IPS DF 4.7 (cell line): ENCODE results near the gene HNRNPA3.
"Not testable (repeated sequence)": the region's sequence is repeated elsewhere in the genome, so short reads cannot be mapped to it uniquely, and the experiment has no call there.

Experiments
- DNase-seq: peaks from one replicate; pipeline ENCODE4 v3.0.0-alpha.2; 2013; ENCODE audit warnings: low spot score; ENCODE audit errors: extremely low read depth

The HNRNPA3 gene

GRCh38 chr2:177232098-177232704 is 19.6 kb downstream of the HNRNPA3 start:
- DNase-seq: no peak

DNA sequence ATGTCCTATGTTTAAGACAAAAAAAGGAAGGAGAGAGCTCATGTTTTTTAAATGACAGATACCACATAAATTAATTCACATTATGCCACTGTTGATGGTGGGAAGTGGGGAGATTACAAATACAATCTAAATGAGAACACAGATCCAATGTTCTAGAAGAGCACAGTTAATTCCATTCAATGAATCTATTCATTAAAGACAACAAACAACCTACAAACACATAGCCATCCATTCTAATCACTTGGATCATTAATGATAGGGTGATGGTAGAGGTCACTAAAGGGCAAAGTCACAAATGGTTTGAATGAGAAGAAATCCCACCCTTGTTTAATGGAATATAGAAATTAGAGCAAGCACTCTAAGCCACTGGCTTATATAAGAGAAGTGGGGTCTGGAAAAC is 21.7 kb downstream of the HNRNPA3 start:
- no peak for DNase-seq

DNA sequence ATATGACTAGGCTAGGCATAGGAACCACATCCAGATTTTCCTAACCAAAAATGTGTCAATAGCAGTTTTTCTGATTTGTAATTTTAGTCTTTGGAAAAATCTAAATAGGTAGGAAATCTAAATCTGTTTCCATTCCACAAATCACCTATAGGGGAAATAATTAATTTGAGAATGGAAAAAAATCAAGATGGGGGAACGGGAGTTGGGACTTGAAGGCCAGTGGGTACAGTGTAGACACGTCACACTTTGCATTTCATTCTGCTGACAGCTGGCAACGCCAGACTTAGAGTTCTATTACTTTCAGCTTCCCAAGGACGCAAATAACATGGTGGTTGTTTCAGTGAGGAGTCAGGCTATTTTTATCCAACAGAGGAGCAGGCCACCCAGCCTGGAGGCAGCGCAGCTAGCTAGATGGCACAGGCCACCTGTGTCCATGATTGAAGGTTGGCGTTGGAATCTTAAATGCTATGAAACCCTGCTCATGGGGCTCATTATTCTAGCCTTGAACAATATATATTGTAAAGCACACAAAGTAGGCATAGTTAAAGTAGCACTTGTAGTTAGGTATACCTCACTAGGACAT is 23.4 kb downstream of the HNRNPA3 start:
- no peak for DNase-seq

GRCh38 chr2:177237932-177238331 is 25.3 kb downstream of the HNRNPA3 start:
- no peak for DNase-seq

- DNase-seq: no peak
Observed at GRCh38 chr2:177239053-177239452, 26.5 kb downstream of the HNRNPA3 start.

- no peak for DNase-seq
Observed at GRCh38 chr2:177239932-177240630, 27.5 kb downstream of the HNRNPA3 start.

GRCh38 chr2:177241711-177242120 is 29.1 kb downstream of the HNRNPA3 start:
- no peak for DNase-seq

- DNase-seq: no peak
Observed at GRCh38 chr2:177242121-177242987, 29.8 kb downstream of the HNRNPA3 start.

DNA sequence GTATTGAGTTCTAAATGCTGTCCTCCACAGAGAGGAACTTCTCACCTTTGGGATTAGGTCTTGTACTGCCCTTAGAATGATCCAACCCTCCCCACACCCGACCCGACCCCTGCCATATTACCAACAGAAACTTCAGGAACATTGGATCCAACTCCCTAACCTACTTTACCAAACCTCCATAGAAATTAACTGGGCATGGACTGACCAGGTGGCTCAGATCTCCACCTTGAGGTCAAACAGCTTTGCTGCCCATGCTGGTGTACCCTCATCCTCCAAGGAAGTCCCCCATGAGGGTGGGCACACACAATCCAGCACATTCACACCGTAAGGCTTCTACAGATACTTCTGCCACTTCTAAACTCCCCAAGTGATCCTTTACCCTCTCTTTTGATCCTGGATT is 30.5 kb downstream of the HNRNPA3 start:
- no peak for DNase-seq

DNA sequence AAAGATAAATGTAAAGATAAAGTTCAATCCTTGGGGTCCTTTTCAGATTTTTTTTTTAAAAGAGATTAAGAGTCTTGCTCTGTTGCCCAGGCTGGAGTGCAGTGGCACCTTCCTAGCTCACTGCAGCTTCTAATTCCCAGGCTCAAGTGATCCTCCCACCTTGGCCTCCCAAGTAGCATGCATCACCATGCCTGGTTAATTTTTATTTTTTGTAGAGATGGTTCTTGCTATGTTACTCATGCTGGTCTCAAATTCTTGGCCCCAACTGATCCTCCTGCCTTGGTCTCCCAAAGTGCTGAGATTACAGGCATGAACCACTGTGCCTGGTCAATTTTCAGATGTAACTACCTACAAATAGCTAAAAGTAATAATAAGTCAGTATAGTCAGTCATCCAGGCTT is 30.9 kb downstream of the HNRNPA3 start:
- DNase-seq: no peak

DNA sequence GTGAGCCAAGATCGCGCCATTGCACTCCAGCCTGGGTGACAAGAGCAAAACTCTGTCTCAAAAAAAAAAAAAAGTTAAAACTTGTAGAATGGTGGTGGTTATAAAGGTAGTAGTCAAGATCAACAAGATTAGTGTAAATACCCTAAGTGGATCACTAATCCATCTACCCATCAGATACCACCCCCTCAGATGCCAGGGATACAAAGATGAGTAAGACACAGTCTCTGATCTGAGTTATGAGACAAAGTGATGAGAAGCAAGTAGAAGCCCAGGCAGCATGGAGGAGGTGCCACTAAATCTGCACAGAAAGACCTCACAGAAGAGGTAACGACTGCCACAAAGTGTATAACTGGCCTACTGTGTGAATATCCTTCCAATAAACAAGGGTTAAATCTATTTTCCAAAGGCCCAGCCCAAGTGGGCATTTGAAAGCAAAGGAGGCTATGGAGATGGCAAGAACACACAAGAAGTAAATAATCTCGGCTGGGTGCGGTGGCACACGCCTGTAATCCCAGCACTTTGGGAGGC is 31.7 kb downstream of the HNRNPA3 start:
- no peak for DNase-seq

DNA sequence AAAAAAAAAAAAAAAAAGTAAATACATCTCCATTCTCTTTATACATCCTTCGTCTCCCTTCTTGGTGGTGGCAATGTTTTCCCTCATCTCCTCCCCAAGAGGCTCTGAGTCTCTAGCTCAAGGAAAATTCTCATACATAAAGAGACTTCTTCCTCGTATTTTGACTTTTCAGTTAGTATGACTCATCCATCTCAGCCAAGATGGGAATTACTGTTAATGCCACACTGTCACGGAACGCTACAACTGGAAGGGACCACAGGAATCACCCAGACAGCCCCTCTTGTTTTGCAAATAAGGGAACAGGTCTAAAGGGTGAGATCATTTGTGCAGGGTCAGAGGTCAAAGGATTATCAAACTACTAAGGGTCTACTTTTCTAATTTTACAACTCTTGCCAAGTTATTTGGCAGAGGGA is 32.4 kb downstream of the HNRNPA3 start:
- no peak for DNase-seq

DNA sequence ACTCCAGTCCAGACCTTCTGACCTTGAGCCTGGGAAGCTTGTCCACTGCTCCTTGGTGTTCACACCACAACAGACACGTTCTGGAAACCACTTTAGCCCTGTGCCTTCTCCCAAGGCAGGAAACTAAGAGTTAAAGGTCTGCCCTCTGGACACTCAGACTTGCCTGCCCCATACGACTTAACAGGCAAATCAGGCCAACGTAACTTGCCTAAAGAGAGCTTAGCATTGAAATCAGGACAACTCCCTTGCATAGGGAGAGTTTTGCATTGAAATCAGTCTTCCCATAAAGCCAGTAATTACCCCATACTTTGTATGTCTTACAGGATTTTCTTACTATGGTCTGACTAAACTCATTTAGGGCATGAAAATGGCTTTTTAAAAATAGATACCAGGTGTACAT is 33.4 kb downstream of the HNRNPA3 start:
- no peak for DNase-seq

DNA sequence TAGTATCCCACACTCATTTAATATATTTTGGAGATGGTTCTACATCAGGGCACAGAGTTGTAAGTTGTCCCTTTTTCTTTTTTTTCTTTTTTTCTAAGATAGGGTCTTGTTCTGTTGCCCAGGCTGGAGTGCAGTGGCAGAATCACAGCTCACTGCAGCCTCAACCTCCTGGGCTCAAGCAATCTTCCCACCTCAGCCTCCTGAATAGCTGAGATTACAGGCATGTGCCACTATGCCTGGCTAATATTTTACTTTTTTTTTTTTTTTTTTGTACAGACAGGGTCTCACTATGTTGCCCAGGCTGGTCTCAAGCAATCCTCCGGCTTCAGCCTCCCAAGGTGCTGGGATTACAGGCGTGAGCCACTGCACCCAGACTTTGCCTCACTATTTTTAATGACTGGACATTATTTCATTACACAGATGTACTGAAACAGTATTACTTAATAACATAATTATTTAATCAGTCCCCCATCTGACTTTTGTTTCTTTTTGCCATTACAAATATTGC is 34.0 kb downstream of the HNRNPA3 start:
- DNase-seq: not testable (repeated sequence)

DNA sequence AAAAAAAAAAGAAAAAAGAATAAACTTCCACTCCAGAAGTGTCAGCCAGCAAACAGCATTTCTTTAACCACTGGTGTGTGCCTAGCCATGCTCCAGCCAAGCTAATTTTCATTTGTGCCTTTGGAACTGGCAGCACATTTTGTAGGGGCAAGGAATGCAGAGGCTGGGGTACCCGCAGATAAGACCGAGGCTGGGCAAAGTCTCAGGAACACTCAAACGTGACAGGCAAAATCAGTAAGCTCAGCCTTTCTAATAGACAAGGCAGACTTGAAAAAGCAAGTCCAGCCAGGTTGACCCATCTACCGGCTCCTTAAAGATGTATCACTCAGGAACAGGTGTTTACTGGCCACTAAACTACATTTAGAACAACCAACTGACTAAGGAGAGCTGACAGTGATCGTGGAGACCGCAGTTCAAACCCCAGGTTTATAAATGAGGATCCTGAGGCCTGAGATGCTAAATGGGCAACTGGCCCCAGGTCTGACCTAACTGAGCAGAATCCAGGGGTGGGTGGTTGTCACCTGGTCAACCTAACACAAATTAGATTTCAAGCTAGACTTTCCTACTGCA is 35.2 kb downstream of the HNRNPA3 start:
- DNase-seq: no peak

GRCh38 chr2:177249038-177249437 is 36.4 kb downstream of the HNRNPA3 start:
- DNase-seq: no peak

- DNase-seq: no peak
Observed at GRCh38 chr2:177250461-177250860, 37.9 kb downstream of the HNRNPA3 start.

GRCh38 chr2:177251165-177251542 is 38.6 kb downstream of the HNRNPA3 start:
- no peak for DNase-seq

DNA sequence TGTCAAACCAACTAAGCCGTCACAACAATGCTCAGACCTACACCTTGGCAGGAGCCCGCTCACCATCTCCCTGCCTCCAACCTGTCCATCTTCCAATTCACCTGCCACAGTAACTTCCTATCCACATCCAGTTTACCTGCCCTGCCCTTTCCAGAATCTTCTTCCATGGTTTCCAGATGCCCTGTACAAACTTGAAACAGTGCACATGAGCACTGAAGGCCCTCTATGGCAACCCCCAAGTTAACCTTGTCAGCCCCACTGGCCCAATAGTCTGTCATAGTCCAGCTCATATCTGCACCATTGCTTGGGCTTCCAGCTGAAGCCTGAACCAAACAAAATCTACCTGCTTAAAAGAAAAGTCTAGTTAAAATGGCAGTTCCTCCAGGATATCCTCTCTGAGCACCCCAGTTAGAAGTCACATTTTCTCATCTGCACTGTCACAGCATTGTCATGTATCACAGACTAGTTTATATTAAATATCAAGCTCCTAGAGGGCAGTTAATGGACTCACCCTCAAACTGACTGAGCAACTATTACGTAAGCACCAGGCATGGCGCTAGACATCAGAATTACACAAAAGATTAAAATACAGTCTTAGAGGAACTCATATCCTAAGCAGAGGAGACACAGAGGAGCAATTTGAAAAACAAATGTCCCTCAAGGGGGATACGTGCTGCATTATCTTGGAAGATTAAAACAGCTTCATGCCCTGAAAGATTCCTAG is 40.4 kb downstream of the HNRNPA3 start:
- no peak for DNase-seq

- DNase-seq: no peak
Observed at GRCh38 chr2:177253704-177254103, 41.1 kb downstream of the HNRNPA3 start.
